DMS114 treated with DMSO at 0.1 percent for 48 hours (cell line): ENCODE measurements around the gene CCDC88B.
A peak's percentile ranks its signal among the peaks of the same experiment; 100 is the strongest.
"Not testable (repeated sequence)": the region's sequence is repeated elsewhere in the genome, so short reads cannot be mapped to it uniquely, and the experiment has no call there.

Experiments
- DNase-seq: peaks from one replicate; lab custom pipeline; 2025; ENCODE audit not compliant: unreplicated experiment; lab: John Stamatoyannopoulos, UW

The CCDC88B gene

DNA sequence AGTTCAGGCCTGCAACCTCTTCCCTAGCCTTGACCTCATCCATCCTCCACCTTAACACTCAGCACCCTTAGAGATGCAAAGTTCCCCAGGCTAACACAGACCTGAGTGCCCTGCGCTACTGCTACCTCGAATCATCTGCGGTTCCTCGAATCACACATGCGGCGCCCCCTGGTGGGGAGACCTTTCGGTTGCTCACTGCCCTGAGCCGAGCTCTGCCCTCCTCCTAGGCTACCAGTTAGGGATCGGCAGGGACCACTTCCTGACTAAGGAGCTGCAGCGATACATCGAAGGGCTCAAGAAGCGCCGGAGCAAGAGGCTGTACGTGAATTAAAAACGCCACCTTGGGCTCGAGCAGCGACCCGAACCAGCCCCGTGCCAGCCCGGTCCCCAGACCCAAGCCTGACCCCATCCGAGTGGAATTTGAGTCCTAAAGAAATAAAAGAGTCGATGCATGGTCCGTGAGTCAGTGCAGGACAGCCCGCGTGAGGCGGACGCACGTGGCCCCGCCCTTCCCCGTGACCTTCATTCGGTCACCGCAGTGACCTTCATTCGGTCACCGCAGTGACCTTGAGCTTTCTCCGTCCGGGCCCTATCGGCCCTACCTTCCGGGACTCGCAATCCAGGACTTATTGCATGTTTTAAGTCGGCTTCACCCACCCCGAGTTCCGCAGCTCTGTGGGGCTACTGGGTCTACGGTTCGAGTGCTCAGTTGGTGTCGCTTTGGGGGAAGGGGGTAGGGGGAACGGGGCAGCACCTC lies 35.5 kb upstream of the CCDC88B start:
- peak; percentile 62 for DNase-seq

DNA sequence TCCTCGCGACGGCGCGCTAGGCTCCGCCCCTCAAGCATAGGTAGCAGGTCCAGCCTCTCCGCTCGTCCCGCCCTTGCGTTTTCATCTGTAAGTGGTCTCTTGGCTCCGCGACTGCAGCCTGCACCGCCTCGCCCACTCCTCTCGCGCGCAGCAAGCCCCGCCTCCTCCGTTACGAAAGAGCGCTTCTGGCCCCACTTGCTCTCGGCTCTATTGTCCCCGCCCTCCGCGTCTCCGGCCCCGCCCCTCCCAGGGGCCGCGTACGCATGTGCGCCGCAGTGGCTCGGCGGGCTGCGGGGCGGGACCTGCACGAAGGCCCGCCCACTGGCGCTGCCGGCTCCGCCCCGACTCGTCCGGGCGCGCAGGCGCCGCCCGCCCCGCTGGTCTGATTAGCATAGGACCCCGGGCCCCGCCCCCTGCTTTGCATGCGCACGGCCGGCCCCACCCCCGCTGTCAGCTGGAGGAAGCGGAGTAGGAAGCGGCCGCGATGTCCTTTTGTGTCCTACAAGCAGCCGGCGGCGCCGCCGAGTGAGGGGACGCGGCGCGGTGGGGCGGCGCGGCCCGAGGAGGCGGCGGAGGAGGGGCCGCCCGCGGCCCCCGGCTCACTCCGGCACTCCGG lies 34.8 kb upstream of the CCDC88B start, which contains the start of gene ESRRA:
Gene ESRRA, plus strand, starts transcription at position 450 of the 616 bp plus-strand sequence. CDS start 1,656 bp downstream, outside the sequence.
- DNase-seq: peak; percentile 98

DNA sequence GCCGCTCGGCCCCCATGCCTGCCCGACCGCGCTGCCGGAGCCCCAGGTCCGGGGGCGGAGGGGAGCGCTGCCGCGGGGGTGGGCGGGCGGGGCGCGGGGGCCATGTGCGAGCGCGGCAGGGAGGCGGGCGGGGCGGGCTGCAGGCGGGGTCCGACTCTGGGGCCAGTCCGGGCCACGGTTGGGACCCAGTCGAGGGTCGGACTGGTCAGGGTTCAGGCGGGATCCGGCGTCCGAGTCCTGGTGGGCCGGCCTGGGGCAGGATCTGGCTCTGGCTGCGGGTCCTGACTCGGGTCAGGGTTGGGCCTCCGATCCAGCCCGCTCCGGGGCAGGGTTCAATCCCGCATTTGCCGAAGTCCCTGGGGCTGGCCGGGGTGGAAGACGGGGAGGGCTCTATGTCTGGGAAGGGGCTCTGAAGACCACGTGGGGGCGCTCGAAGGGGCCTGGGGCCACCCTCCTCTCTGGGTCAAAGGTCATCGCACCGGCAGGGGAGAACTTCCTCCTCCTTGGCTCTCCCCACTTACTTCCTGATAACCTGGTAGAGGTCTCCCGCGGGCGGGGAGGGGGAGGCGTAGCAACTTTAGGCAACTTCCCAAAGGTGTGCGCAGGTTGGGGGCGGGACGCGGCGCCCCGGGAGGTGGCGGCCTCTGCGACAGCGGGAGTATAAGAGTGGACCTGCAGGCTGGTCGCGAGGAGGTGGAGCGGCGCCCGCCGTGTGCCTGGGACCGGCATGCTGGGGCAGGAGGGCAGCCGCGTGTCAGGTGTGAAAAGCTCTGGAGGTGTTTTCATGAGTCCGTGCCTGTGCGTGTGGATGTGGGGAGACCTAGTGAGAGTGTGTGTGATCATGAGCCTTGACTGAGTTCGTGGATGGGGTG lies 34.1 kb upstream of the CCDC88B start:
- no peak for DNase-seq

DNA sequence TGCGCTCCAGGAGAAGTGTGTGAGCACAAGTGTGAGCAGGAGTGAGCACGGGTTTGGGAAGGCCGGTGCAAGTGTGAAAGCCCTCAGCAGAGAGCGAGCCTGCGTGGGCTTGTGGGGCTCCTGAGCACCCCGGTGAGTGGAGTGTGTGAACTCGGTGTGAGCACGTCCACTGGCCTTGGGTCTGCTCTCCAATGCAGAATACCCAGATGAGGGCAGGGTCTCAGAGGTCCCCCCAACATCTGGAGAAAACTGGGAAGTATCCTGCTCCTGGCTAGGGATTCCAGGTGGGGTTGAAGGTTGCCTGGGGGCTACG lies 33.5 kb upstream of the CCDC88B start:
- DNase-seq: no peak

- DNase-seq: no peak
Observed at GRCh38 chr11:64306876-64307622, 33.0 kb upstream of the CCDC88B start.

GRCh38 chr11:64307795-64308194 lies 32.2 kb upstream of the CCDC88B start:
- DNase-seq: not testable (repeated sequence)

DNA sequence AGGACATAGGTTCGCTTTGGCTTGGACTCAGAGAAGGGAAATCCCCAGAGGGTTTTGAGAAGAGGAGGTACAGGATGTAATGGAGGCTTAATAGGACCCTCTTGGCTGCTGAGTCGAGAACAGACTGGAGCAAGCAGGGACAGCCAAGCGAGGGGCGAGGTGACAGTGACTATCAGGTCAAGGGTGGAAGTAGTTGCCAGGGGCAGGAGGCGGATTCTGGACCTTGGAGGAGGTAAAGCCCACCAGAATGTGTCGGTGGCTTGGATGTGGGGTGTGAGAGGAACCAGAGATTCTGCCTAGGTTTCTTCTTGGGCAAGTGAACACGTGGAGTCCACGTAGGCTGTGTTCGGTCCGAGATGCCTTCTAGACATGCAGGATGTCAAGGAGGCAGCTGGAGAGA lies 27.1 kb upstream of the CCDC88B start:
- no peak for DNase-seq

- no peak for DNase-seq
Observed at GRCh38 chr11:64313491-64314145, 26.4 kb upstream of the CCDC88B start.

DNA sequence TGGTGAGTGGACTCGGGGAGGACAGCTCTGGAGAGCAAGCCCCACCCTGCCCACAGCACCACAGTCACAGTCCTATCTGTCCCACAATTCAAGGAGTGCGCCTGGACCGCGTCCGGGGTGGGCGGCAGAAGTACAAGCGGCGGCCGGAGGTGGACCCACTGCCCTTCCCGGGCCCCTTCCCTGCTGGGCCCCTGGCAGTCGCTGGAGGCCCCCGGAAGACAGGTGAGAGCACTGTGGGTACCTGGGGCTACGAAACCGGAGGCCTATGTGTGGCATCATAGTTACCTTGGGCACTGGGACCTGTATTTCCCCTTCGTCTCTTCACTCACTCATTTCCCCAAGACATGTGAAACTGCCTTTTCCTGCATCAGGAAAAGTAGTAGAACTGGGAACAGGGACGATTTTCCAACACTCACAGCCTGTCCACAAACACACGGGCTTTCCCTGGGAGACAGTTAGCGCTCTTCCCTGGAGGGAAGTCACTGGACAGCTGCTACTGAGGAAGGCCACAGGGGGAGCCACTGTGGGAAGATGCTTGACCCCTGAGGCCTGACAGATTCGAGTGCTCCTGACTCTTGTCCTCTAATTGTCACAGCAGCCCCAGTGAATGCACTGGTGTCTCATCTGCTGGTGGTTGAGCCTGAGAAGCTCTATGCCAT lies 25.7 kb upstream of the CCDC88B start:
- DNase-seq: no peak

- DNase-seq: no peak
Observed at GRCh38 chr11:64314805-64315561, 25.0 kb upstream of the CCDC88B start.

GRCh38 chr11:64315667-64316526 lies 24.1 kb upstream of the CCDC88B start:
- not testable (repeated sequence) for DNase-seq

DNA sequence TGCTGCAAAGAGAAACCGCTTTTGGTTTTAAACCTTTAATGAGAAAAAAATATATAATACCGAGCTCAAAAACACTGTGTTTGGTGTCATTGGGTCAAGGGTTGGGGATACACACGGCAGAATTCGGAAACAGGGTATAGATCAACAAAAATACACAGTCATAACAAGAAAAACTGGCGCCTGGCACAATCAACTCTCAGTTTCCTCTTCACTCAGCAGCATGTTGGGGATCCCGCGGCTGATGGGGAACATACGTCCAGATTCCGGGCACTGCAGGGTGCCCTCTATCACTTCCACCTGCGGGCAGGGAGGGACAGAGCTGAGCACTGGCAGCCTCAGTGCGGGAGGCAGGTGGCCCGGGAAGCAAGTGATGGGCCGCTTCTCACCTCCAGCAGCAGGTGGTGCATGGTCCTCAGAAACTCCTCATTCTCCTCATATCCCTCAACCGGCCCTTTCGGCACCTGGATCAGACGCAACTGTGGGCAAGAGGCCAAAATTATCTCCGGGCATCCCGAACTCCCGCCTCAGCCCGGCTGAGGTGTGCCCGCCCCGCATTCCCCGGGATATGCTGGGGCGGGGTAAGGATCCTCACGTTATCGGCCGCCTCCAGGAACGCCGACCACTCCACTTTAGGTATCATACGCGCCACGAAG lies 23.2 kb upstream of the CCDC88B start:
- no peak for DNase-seq

- DNase-seq: peak; percentile 96
Observed at GRCh38 chr11:64317325-64317960, 22.6 kb upstream of the CCDC88B start, which contains the start of gene TRMT112. Gene TRMT112, minus strand, starts transcription at chr11:64317559. Its CDS starts 33 bp downstream, at chr11:64317526.

GRCh38 chr11:64317961-64318765 lies 21.8 kb upstream of the CCDC88B start, which contains the start of gene PRDX5:
Gene PRDX5, plus strand, starts transcription at chr11:64318121. Its CDS starts 95 bp downstream, at chr11:64318216.
- peak; percentile 93 for DNase-seq

DNA sequence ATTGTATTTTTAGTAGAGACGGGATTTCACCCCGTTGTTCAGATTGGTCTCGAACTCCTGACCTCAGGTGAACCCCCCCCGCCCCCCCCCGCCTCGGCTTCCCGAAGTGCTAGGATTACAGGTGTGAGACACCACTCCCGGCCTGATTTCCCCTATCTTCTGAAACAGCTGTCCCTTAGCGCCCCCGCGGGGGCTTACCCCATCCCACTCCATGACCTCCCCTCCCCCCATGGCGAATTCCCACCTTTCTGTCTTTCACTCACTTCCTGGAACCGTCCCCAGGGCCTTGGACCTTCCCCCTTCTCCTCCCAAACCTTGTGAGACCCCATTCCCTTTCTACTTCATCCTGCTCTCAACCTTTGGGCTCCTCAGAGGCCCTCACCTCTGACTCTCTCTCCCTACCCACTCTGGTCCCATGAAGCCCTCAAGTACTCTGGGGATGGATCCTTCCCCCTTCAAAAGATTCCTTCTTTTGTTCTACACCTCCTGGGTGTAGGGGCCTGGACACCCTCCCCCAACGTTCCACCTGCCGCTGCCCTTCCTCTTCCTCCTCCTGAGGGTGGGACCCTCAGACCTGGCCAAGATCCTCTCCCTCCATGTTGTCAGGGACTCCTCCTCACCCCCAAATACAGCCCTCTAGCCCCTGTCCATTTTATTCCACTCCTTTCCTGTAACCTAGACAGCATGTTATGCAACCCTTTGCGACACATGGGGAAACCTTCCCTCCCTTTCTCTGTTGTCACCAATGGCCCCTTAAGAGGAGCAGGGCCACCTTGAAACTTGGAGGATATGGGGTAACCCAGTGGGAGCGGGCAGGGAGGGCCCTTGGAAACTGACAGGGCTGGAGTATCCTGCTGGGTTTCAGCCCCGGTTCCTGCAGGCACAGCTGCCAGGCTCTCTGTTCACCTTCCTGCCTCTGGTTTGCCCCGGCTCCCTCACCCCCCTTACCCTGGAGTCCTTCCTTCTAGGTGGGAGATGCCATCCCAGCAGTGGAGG lies 20.9 kb upstream of the CCDC88B start:
- no peak for DNase-seq
